ENCODE data around the gene CRYBA2.

DNA sequence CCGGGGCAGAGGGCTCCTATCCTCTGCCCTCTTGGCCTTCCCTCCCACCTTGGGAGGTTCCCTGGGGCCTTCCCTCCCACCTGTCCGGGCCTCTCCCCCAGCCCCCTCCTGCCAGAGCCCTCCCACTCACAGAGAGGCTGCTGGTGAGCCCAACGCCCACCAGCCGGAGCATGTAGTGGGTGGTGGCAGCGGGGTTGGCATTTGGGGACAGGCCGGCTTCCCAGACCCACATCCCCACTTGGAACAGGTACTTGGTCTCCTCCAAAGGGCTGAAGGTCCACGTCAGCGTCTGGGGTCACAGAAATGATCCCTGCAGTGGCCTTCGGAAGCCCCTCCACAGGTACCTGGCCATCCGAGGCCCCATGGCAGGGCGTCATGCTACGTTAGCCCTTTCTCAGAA is 28.8 kb upstream of the CRYBA2 start:
- TF ChIP-seq EZH2phosphoT487 (IDR thresholded peaks at IDR 0.05; ENCODE audit: borderline replicate concordance, low read depth, low read length) = no peak
- TF ChIP-seq, protein P1, sequence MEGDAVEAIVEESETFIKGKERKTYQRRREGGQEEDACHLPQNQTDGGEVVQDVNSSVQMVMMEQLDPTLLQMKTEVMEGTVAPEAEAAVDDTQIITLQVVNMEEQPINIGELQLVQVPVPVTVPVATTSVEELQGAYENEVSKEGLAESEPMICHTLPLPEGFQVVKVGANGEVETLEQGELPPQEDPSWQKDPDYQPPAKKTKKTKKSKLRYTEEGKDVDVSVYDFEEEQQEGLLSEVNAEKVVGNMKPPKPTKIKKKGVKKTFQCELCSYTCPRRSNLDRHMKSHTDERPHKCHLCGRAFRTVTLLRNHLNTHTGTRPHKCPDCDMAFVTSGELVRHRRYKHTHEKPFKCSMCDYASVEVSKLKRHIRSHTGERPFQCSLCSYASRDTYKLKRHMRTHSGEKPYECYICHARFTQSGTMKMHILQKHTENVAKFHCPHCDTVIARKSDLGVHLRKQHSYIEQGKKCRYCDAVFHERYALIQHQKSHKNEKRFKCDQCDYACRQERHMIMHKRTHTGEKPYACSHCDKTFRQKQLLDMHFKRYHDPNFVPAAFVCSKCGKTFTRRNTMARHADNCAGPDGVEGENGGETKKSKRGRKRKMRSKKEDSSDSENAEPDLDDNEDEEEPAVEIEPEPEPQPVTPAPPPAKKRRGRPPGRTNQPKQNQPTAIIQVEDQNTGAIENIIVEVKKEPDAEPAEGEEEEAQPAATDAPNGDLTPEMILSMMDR (conservative IDR thresholded peaks at IDR 0.05; ENCODE audit: low read length) = no peak
